Retinal pigment epithelial cell (primary cell): Measurements from ENCODE around the gene PTPRB.

Experiments used
- DNase-seq: peaks from one replicate; pipeline ENCODE4 v3.0.0-alpha.2; 2010; ENCODE audit warnings: low read depth
- H3K4me3 ChIP-seq: 2 replicates; pipeline ENCODE4 v1.5.1; 2011; ENCODE audit warnings: mild to moderate bottlenecking, low read length, control low read depth, moderate library complexity
- TF ChIP-seq, protein P1 (sequence below): conservative IDR thresholded peaks from 2 replicates; pipeline ENCODE4 v1.5.1; 2011; ENCODE audit warnings: low read depth, low read length, control low read depth, inconsistent platforms

PTPRB gene

DNA sequence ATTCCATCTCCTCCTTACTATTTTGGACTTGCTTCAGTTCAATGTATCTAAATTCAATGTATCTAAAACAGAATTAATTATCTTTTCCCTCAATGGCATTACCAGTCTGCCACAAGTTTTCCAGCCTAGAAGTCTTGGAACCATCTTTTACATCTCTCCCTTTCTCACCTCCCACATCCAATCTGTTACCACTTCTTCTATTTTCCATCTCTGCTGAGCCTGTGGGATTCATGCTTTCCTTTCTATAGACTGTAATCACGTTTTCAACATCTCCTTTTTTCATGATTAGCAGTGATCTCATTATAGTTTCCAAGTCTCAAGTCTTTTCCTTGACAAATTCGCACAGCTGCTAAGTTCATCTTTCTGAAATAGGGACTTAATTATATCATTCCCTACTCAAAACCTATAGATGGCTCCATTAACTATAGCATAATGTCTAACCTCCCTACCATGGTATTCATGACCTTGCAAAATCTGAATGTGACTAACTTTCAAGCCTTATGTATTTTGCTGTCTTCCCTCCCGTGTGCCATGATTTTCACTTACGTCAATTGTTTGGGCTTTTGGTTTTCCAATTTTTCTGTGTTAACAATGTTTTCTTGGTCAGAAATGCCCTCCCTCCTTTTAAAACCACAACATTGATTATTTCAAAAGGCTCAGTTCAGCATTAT, 20.5 kb upstream of the PTPRB start:
- TF ChIP-seq, protein P1, sequence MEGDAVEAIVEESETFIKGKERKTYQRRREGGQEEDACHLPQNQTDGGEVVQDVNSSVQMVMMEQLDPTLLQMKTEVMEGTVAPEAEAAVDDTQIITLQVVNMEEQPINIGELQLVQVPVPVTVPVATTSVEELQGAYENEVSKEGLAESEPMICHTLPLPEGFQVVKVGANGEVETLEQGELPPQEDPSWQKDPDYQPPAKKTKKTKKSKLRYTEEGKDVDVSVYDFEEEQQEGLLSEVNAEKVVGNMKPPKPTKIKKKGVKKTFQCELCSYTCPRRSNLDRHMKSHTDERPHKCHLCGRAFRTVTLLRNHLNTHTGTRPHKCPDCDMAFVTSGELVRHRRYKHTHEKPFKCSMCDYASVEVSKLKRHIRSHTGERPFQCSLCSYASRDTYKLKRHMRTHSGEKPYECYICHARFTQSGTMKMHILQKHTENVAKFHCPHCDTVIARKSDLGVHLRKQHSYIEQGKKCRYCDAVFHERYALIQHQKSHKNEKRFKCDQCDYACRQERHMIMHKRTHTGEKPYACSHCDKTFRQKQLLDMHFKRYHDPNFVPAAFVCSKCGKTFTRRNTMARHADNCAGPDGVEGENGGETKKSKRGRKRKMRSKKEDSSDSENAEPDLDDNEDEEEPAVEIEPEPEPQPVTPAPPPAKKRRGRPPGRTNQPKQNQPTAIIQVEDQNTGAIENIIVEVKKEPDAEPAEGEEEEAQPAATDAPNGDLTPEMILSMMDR, result no peak
- no peak for DNase-seq
- H3K4me3 ChIP-seq, result no peak overlapping the region

DNA sequence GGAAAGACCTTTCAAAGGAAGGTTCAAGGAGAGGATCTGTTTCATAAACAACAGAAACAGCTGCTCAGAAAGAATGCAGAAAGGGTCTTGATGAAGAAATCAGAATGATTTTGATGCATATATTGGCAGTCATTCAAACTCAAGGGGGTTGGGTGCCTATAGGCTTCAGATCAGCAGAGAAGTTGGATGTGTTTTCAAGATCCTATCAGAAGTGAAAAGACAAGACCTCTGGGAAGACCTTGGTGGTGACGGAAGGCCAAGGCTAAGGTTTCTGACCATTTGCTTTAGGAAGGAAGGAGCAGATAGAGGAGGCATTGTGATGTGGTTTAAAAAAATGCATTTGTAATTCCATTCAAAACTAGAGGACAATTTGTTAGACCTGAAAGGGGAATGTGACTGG, 15.2 kb upstream of the PTPRB start:
- no peak for DNase-seq
- TF ChIP-seq, protein P1, result no peak
- H3K4me3 ChIP-seq, result no peak overlapping the region

DNA sequence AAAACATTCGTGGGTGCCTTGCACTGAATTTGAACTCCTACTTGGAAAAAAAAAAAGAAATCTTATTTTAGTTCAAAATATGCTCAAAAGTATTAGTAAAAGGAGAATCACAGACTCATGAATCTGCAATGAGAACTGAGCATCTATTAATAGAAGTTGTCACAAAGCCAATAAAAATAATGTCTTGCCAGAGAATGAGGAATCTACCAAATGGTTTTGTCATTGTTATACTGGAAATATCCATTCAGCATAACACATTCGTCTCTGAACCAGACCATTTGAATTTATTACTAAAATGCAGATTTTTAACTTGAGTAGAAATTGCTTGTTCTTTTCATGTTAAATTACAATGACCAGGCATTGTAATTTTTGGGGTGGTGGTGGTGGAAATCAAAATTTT, 11.6 kb upstream of the PTPRB start:
- no peak for DNase-seq
- no peak overlapping the region for H3K4me3 ChIP-seq
- TF ChIP-seq, protein P1, result no peak

DNA sequence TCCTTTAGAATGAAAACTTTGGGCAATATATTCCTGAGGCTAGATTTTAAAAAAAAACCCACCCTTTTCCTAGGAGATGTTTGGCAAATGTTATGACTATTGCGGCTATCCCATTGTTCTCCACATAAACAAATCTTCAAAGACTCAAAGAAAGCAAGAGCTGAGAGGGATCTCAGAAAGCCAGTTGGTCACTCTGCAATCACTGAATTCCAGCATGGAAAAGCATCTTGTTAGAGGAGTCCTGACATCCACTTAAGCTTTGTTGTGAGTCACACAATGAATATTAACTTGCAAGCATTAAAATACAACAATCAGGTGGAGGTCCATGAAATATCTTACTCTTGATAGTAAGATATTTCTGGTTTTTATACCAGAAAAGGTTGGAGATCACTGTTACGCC, 11.0 kb upstream of the PTPRB start:
- no peak for DNase-seq
- H3K4me3 ChIP-seq, result no peak overlapping the region
- TF ChIP-seq, protein P1, result no peak

DNA sequence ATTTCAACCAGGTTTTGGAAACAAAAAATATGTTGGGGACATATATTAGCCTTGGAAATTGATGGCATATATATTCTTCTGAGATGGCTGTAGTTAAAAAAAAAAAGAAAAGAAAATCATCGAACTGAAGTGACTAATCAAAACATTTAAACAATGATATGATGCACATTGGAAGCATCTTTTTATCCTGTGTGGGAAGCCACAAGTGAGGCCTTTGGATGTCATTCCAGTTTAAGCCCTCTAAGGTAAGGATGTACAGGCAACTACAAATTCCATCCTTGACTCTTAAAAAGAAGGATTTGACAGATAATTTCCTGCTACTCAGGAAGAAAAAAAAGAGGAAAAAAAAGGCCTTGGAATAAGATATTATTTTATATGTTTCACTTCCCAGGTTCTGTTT, 9.6 kb upstream of the PTPRB start:
- no peak for DNase-seq
- TF ChIP-seq, protein P1, result no peak
- no peak overlapping the region for H3K4me3 ChIP-seq

DNA sequence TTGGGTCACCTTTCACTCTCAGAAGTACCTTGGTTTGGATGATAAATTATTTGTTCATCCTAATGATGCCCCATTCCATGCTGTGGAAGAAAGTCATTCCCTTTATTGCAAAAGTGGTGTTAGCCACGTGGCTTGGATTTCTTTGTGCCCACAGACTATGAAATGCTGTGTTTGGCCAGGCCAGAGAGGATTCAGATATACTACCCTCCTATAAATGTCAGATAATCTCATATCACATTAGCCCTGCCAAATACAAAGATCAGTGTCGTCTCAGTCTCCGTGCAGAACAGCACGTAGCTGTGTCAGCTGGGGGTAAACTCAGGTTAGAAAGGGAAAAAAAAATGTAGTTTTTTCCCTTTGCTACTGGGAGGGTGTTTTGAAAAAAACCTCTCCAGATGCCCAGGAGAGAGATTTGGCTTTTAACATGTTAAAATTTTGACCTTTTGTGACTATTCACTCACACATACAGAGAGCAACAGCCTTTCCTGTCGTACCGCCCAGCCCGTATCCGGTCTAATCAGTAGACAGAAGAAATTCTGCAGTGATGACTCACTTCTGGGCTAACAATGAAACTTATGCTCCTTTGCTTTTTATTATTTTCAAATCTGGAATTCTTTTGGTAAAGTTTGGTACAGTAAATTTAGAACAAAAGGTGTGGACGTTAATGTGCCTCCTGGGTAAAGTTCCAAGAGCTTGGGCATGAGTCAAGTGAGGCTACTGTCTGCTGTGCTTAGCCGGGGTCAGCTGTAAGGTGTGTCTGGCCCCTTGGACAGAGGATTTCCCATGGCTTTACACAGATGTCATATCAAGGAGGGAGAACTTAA, 8.5 kb upstream of the PTPRB start:
- peak overlapping the region; percentile 1 for H3K4me3 ChIP-seq
- TF ChIP-seq, protein P1, result no peak
- DNase-seq, result peak; percentile 88

DNA sequence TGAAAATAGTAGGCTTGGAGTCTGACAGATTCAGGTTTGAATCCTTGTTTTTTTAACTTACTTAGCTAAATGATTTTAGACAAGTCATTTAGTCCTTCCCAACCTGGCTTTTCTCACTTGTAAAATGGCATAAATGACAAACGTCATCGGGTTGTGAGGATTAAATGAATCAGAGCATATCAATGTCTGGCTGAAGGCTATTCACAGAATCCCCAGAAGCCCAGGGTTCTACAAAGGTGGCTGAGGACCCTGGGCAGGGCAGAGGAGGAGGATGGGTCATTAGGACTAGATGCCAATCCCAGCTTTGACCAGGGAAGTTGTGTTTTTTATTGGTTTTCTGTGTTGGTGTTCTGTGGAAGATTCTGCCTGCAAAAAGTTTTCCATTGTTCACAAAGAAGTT, 7.6 kb upstream of the PTPRB start:
- no peak overlapping the region for H3K4me3 ChIP-seq
- no peak for DNase-seq
- TF ChIP-seq, protein P1, result no peak
